ENCODE data around the gene SLC35B4. TPM values are rescaled to one million over a fixed set of nuclear protein-coding genes. Genes with fewer than 3 reads are reported as not detected.

The SLC35B4 gene
- total RNA-seq, 2 donors from 2014 or later: 6.2 to 7.5 TPM

DNA sequence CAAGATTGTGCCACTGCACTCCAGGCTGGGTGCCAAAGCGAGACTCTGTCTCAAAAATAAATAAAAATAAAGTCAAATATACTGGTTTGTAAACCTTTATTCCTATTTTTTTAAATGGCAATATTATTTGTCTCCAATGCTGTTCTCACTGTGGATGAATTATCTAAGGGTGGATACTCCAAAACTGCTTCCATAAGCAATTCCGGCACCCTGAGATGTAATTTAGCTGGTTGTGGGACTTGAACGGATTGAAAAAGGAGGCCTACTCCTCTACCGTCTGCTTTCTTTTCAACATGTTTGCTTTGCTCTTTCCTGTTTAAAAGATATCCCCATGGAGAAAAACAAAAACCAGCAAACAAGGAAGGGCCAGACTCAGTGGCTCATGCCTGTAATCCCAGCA, 54.4 kb downstream of the SLC35B4 start:
- no peak overlapping the region for H3K9ac ChIP-seq (ENCODE audit: low read depth in 2 of 2, low read length in 2 of 2)
- no peak overlapping the region for H3K4me3 ChIP-seq
- H3K27me3 ChIP-seq: no peaks in the 10 kb centered on the region
- DNase-seq: no peak
- intact Hi-C loops (cut with DNase I): no loop called here
- no peaks in the 10 kb centered on the region for H3K4me1 ChIP-seq
- H3K9me3 ChIP-seq: no peaks in the 10 kb centered on the region
- no peaks in the 10 kb centered on the region for H3K36me3 ChIP-seq
- H3K27ac ChIP-seq: no peak overlapping the region
- TF ChIP-seq, protein P1, sequence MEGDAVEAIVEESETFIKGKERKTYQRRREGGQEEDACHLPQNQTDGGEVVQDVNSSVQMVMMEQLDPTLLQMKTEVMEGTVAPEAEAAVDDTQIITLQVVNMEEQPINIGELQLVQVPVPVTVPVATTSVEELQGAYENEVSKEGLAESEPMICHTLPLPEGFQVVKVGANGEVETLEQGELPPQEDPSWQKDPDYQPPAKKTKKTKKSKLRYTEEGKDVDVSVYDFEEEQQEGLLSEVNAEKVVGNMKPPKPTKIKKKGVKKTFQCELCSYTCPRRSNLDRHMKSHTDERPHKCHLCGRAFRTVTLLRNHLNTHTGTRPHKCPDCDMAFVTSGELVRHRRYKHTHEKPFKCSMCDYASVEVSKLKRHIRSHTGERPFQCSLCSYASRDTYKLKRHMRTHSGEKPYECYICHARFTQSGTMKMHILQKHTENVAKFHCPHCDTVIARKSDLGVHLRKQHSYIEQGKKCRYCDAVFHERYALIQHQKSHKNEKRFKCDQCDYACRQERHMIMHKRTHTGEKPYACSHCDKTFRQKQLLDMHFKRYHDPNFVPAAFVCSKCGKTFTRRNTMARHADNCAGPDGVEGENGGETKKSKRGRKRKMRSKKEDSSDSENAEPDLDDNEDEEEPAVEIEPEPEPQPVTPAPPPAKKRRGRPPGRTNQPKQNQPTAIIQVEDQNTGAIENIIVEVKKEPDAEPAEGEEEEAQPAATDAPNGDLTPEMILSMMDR (IDR thresholded peaks at IDR 0.05): no peak

DNA sequence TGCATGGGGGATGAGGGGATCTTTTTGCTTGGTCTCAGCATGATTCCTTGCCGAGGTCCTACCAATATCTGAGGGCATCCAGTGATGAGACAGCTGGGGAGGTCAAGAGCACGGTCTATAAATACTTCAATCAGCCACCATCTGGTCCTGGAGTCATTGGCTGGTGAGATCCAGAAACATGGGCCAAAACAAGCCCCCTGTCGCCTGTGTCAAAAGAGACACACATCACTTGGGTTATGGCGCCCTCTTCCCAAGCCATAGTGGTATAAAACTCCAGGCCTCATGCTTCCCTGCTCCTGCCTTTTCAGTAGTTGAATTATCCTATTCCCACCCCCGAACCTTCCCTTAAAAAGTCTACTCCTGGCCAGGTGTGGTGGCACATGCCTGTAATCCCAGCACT, 60.9 kb downstream of the SLC35B4 start:
- no peaks in the 10 kb centered on the region for H3K4me1 ChIP-seq
- no peak for DNase-seq
- intact Hi-C loops (cut with DNase I): no loop called here
- H3K27ac ChIP-seq: no peak overlapping the region
- no peaks in the 10 kb centered on the region for H3K36me3 ChIP-seq
- H3K27me3 ChIP-seq: no peaks in the 10 kb centered on the region
- H3K9me3 ChIP-seq: no peaks in the 10 kb centered on the region
- no peak overlapping the region for H3K9ac ChIP-seq (ENCODE audit: low read depth in 2 of 2, low read length in 2 of 2)
- H3K4me3 ChIP-seq: no peak overlapping the region
- TF ChIP-seq, protein P1 (IDR thresholded peaks at IDR 0.05): no peak

DNA sequence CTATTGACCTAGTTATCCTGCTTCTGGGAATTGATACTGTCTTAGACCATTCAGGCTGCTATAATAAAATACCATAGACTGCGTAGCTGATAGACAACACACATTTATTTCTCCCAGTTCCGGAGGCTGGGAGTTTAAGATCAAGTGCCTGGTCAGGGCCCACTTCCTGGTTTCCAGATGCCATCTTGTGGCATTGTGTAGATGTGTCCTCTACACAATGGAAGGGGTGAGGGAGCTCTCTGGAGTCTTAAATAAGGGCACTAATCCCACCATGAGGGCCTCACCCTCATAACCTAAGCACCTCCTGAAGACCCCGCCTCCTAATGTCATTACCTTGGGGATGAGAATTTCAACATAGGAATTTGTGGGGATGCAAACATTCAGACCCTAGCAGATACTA, 62.4 kb downstream of the SLC35B4 start:
- Histone ChIP-seq H3K9me3 (no peaks in the 10 kb centered on the region), H3K27me3 (no peaks in the 10 kb centered on the region), H3K36me3 (no peaks in the 10 kb centered on the region), H3K4me3 (no peak overlapping the region), H3K27ac (no peak overlapping the region), H3K9ac (ENCODE audit: low read depth in 2 of 2, low read length in 2 of 2) (no peak overlapping the region), H3K4me1 (no peaks in the 10 kb centered on the region)
- intact Hi-C loops (cut with DNase I): no loop called here
- TF ChIP-seq, protein P1 (IDR thresholded peaks at IDR 0.05): no peak
- no peak for DNase-seq

DNA sequence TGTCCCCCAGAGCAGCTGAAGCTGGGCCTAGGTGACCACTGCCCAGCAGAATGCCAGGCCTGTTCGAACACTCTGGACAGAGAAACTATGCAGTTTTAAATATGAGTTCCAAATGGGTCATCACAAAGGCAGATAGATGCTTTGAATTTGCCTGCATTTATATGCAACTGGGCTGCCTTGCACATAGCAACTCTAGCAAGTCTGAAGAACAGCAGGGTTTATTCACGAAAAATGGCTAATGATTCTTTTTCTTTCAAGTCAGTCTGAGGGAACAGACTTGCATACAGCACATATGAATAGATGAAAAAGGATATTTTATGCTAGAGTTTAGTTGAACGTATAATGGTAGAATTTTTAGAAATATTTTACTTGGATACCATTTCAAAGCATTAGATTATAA, 68.5 kb downstream of the SLC35B4 start:
- intact Hi-C loops (cut with DNase I): no loop called here
- Histone ChIP-seq H3K4me1 (no peaks in the 10 kb centered on the region), H3K9me3 (no peaks in the 10 kb centered on the region), H3K27ac (no peak overlapping the region), H3K36me3 (no peaks in the 10 kb centered on the region), H3K27me3 (no peaks in the 10 kb centered on the region), H3K4me3 (no peak overlapping the region), H3K9ac (ENCODE audit: low read depth in 2 of 2, low read length in 2 of 2) (no peak overlapping the region)
- TF ChIP-seq, protein P1 (IDR thresholded peaks at IDR 0.05): no peak
- no peak for DNase-seq

DNA sequence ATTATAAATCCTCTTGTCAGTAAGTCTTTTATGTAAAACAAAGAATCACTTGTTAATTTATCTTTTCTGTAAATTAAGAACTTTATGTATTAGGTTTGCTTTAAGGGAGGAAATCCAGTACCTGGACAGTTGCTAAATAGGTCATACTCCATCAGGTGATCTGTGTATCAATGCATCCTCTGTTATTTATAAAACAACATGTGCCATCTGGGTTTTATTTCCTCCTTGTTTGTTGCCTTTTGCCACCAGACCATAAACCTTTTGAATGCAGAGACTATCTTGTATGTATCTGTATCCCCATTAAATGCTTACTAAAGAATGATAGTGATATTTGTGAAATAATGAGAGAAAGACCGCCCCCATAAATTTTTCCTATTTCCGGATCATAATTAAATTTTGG, 70.0 kb downstream of the SLC35B4 start:
- Histone ChIP-seq H3K36me3 (no peaks in the 10 kb centered on the region), H3K9me3 (no peaks in the 10 kb centered on the region), H3K9ac (ENCODE audit: low read depth in 2 of 2, low read length in 2 of 2) (no peak overlapping the region), H3K4me1 (no peaks in the 10 kb centered on the region), H3K4me3 (no peak overlapping the region), H3K27me3 (no peaks in the 10 kb centered on the region), H3K27ac (no peak overlapping the region)
- intact Hi-C loops (cut with DNase I): no loop called here
- TF ChIP-seq, protein P1 (IDR thresholded peaks at IDR 0.05): no peak
- DNase-seq: no peak

DNA sequence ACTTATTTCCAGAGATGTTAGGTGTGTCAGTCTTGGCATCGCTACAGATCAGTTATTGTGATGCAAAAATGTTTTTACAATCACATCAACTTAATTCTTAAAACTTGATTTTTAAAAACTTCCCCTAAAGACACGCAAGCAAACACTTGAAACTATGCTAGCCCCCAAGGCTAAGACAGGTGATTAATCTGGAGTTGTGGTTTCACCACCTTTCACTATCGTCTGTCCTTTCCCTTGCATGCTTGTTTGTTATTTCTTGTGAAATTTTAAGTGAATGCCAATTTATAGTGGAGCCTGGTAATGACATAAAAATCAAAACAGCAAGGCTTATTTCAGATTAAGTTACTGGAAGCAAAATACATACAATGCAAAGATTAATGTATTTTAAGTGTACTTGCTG, 70.4 kb downstream of the SLC35B4 start:
- Histone ChIP-seq H3K4me1 (no peaks in the 10 kb centered on the region), H3K27me3 (no peaks in the 10 kb centered on the region), H3K27ac (no peak overlapping the region), H3K9me3 (no peaks in the 10 kb centered on the region), H3K4me3 (no peak overlapping the region), H3K9ac (ENCODE audit: low read depth in 2 of 2, low read length in 2 of 2) (no peak overlapping the region), H3K36me3 (no peaks in the 10 kb centered on the region)
- intact Hi-C loops (cut with DNase I): no loop called here
- DNase-seq: no peak
- TF ChIP-seq, protein P1 (IDR thresholded peaks at IDR 0.05): no peak
